Effector memory CD4-positive, alpha-beta T cell (primary cell): ENCODE measurements around the gene C6orf163.

Experiments
- DNase-seq, 3 donors: peaks; one replicate each; pipeline ENCODE4 v3.0.0-alpha.2; 2020
- H3K27ac ChIP-seq: 2 replicates; pipeline ENCODE4 v1.7.0; 2013; ENCODE audit warnings: mild to moderate bottlenecking, low read length, moderate library complexity; ENCODE audit not compliant: insufficient read depth, poor library complexity, severe bottlenecking
- H3K27me3 ChIP-seq: replicated peaks from 2 replicates; pipeline ENCODE4 v1.7.0; 2013; ENCODE audit warnings: mild to moderate bottlenecking, low read length; ENCODE audit not compliant: insufficient read depth, control insufficient read depth, poor library complexity, severe bottlenecking
- H3K36me3 ChIP-seq: 2 replicates; pipeline ENCODE4 v1.7.0; 2013; ENCODE audit warnings: mild to moderate bottlenecking, low read length, moderate library complexity; ENCODE audit not compliant: control insufficient read depth, insufficient read depth
- H3K4me1 ChIP-seq: 2 replicates; pipeline ENCODE4 v1.7.0; 2013; ENCODE audit warnings: low read length, mild to moderate bottlenecking; ENCODE audit not compliant: control insufficient read depth, insufficient read depth, poor library complexity, severe bottlenecking
- H3K4me3 ChIP-seq: 2 replicates; pipeline ENCODE4 v1.7.0; 2013; ENCODE audit warnings: low read length, low read depth, mild to moderate bottlenecking; ENCODE audit not compliant: insufficient read depth, poor library complexity, severe bottlenecking
- H3K9me3 ChIP-seq: 2 replicates; pipeline ENCODE4 v1.7.0; 2013; ENCODE audit warnings: mild to moderate bottlenecking, low read length, moderate library complexity; ENCODE audit not compliant: control insufficient read depth

The C6orf163 gene

DNA sequence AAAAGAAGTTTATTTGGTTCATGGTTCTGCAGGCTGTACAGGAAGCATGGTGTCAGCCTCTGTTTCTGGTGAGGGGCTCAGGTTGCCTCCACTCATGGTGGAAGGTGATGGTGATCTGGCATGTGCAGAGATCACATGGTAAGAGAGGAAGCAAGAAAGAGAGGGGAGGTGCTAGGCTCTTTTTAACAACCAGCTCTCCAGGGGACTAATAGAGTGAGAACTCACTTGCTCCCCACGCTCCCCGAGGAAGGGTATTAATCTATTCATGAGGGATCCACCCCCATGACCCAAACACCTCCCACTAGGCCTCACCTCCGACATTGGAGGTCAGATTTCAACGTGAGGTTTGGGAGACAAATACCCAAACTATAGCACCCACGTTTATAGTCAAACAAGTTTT lies 11.6 kb upstream of the C6orf163 start:
- no peak for DNase-seq
- Histone ChIP-seq H3K27ac (no peak overlapping the region), H3K4me3 (no peak overlapping the region)

GRCh38 chr6:87333591-87334181 lies 10.9 kb upstream of the C6orf163 start:
- Histone ChIP-seq H3K27me3 (no peaks in the 10 kb centered on the region), H3K36me3 (no peaks in the 10 kb centered on the region), H3K4me3 (no peak overlapping the region), H3K9me3 (no peaks in the 10 kb centered on the region), H3K27ac (no peak overlapping the region), H3K4me1 (peaks cover 5% of the 10 kb centered on the region)
- DNase-seq, result no peak

More for the DNA sequence above, 11.6 kb upstream of the C6orf163 start:
- Histone ChIP-seq H3K9me3 (no peaks in the 10 kb centered on the region), H3K36me3 (no peaks in the 10 kb centered on the region), H3K27me3 (no peaks in the 10 kb centered on the region), H3K4me1 (peaks cover 5% of the 10 kb centered on the region)

DNA sequence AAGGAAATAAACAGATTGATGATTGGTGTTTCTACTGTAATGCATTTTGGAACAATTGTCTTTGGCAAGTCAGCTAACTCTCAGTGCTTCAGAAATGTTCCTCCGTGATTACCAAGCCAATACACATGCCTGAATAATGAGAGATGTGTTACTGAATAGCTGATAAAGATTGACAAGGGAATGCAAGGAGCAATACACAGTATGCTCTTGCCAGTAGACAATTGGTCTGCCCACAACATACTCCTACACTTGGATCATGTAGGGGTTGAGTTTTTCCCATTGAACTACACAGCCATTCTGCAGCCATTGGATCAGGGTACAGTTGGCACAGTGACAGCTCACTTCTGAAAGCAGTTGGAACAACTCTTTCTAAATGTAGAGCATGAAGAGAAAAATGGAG lies 9.9 kb upstream of the C6orf163 start:
- no peaks in the 10 kb centered on the region for H3K27me3 ChIP-seq

DNA sequence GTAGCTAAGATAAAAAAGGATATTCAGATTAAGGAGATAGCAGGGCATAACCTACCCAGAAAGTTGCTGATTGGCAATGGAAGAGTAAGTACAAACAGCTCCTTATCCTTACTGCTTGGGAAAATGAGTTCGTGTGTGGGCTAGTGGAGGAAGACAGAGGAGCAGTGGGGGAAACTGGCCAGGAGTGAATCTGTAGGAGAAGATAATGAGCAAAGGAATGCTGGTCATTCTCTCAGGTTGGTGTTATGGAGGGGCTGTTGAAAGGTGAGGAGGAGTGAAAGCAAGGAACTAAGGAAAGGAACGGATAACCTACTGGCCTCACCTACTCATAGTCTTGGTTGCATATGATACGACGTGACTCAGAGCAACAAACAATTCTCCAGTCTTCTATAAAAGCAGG lies 8.2 kb upstream of the C6orf163 start:
- Histone ChIP-seq H3K4me3 (no peak overlapping the region), H3K27ac (no peak overlapping the region), H3K4me1 (peaks cover 5% of the 10 kb centered on the region), H3K36me3 (no peaks in the 10 kb centered on the region), H3K27me3 (no peaks in the 10 kb centered on the region), H3K9me3 (no peaks in the 10 kb centered on the region)
- DNase-seq, result no peak

More for the DNA sequence above, 9.9 kb upstream of the C6orf163 start:
- Histone ChIP-seq H3K27ac (no peak overlapping the region), H3K36me3 (no peaks in the 10 kb centered on the region), H3K4me3 (no peak overlapping the region), H3K9me3 (no peaks in the 10 kb centered on the region), H3K4me1 (peaks cover 5% of the 10 kb centered on the region)
- DNase-seq, result no peak

DNA sequence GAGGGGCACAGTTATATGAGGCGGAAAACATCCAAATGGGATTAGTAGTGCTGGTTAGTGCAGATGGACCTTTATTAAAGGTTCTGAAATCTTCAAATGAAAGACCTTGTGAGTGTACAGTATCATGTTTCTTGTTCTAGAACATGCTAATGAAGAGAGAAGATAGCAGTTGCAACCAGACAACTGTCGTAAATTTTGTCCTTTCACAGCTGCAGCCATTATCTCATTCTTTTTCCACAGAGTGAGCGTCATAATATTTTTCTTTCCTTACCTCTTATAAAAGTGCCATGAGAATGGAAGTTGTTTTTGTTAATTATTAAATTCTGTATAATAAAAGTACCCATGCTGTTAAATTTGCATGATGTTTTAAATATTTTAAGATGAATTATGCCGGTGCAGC lies 4.4 kb upstream of the C6orf163 start:
- no peak for DNase-seq
- Histone ChIP-seq H3K4me1 (no peaks in the 10 kb centered on the region), H3K27me3 (no peaks in the 10 kb centered on the region), H3K4me3 (no peak overlapping the region), H3K9me3 (no peaks in the 10 kb centered on the region), H3K27ac (no peak overlapping the region), H3K36me3 (no peaks in the 10 kb centered on the region)

DNA sequence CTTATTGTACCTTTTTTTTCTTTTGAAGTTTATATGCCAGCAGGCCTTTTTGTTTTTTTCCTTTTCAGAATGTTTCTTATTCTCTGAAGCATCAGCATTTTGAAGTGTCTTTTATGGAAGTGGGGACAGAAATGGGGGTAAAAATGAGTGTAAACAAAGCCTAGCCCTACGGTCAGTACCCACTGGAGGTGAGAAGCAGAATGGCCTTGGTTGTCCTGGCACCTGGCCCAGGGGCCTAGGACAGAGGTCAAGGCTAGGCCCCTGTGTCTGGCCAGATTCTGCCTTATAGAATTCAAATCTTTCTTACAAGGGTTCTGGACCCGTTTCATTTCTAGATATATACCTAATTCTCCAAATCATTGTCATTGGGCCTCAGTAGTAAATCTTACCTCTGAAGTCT lies 3.5 kb upstream of the C6orf163 start:
- Histone ChIP-seq H3K27me3 (no peaks in the 10 kb centered on the region), H3K36me3 (no peaks in the 10 kb centered on the region), H3K4me1 (no peaks in the 10 kb centered on the region), H3K4me3 (no peak overlapping the region), H3K27ac (no peak overlapping the region), H3K9me3 (no peaks in the 10 kb centered on the region)
- no peak for DNase-seq

GRCh38 chr6:87341899-87342298 lies 2.7 kb upstream of the C6orf163 start:
- DNase-seq, result no peak
- no peak overlapping the region for H3K4me3 ChIP-seq
- no peak overlapping the region for H3K27ac ChIP-seq
- no peaks in the 10 kb centered on the region for H3K4me1 ChIP-seq
- no peaks in the 10 kb centered on the region for H3K9me3 ChIP-seq
- H3K36me3 ChIP-seq, result no peaks in the 10 kb centered on the region
- H3K27me3 ChIP-seq, result no peaks in the 10 kb centered on the region

GRCh38 chr6:87342829-87343228 lies 1.8 kb upstream of the C6orf163 start:
- no peaks in the 10 kb centered on the region for H3K4me1 ChIP-seq
- DNase-seq, result no peak

DNA sequence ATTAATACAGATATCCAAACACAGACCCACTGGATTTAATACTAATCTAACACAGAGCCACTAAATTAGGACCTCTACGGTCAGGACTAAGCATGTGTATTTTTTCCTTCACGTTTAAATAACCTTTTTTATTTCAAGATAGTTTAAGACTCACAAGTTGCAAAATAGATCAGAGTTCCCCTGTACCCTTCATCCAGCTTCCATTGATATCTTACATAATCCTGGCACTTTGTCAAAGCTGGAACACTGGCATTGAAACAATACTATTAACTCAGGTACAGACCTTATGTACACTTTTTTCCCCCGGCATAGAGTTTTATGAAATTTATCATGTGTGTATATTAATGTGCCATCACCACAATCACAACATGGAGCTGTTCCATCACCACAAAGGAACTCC lies 2.1 kb downstream of the C6orf163 start:
- Histone ChIP-seq H3K27ac (no peak overlapping the region), H3K4me1 (no peaks in the 10 kb centered on the region), H3K27me3 (no peaks in the 10 kb centered on the region), H3K4me3 (no peak overlapping the region), H3K9me3 (no peaks in the 10 kb centered on the region), H3K36me3 (no peaks in the 10 kb centered on the region)
- DNase-seq, result no peak

More at GRCh38 chr6:87342829-87343228, 1.8 kb upstream of the C6orf163 start:
- no peaks in the 10 kb centered on the region for H3K36me3 ChIP-seq
- H3K9me3 ChIP-seq, result no peaks in the 10 kb centered on the region
- no peak overlapping the region for H3K4me3 ChIP-seq
- no peaks in the 10 kb centered on the region for H3K27me3 ChIP-seq
- no peak overlapping the region for H3K27ac ChIP-seq

DNA sequence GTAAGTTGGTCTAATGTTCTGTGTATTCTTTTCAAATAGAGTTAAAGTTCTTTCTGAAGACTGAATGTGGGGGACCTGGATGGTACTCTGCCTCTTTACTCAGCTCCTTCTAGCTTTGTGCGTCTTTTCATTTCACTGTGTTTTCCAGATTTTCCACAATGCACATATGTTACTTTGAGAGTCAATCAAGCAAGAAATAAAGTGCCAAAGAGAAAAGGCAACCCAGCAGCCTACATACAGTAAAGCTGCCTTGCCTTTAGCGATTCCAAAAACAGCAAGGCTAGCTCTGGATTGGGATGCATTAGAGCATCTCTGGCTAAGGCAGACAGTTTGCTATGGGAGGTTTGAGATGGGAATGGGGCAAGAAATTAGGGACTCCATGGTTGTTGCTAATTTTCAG lies 5.3 kb downstream of the C6orf163 start:
- H3K9me3 ChIP-seq, result no peaks in the 10 kb centered on the region
- H3K36me3 ChIP-seq, result no peaks in the 10 kb centered on the region
- DNase-seq, result no peak
- H3K27ac ChIP-seq, result no peak overlapping the region
- no peak overlapping the region for H3K4me3 ChIP-seq
- no peaks in the 10 kb centered on the region for H3K27me3 ChIP-seq
- H3K4me1 ChIP-seq, result no peaks in the 10 kb centered on the region
